CD1c-positive myeloid dendritic cell (primary cell): ENCODE measurements around the gene HSPA1B.
"Not testable (repeated sequence)": the region's sequence is repeated elsewhere in the genome, so short reads cannot be mapped to it uniquely, and the experiment has no call there.

Experiments
- DNase-seq: peaks from one replicate; pipeline ENCODE4 v3.0.0-alpha.2; 2016; ENCODE audit errors: extremely low spot score

Gene HSPA1B

GRCh38 chr6:31858707-31859106, 31.2 kb downstream of the HSPA1B start:
- no peak for DNase-seq

- no peak for DNase-seq
These were observed 32.4 kb downstream of the HSPA1B start for GRCh38 chr6:31859923-31860322.

GRCh38 chr6:31860349-31860748, 32.8 kb downstream of the HSPA1B start:
- no peak for DNase-seq

- no peak for DNase-seq
These were observed 33.6 kb downstream of the HSPA1B start for GRCh38 chr6:31861150-31861549.

- DNase-seq, result no peak
These were observed 34.4 kb downstream of the HSPA1B start for GRCh38 chr6:31861919-31862343.

GRCh38 chr6:31862344-31863235, 35.1 kb downstream of the HSPA1B start, which contains the start of gene NEU1:
TSS of gene NEU1 (minus strand) at chr6:31862821. CDS start at chr6:31862776, 45 bp downstream.
- DNase-seq, result peak; percentile 100

GRCh38 chr6:31864123-31864562, 36.6 kb downstream of the HSPA1B start:
- not testable (repeated sequence) for DNase-seq

GRCh38 chr6:31864818-31865204, 37.3 kb downstream of the HSPA1B start:
- no peak for DNase-seq

- DNase-seq, result no peak
These were observed 37.9 kb downstream of the HSPA1B start for GRCh38 chr6:31865205-31866118.

GRCh38 chr6:31868658-31868971, 41.1 kb downstream of the HSPA1B start:
- DNase-seq, result not testable (repeated sequence)

GRCh38 chr6:31869343-31869742, 41.8 kb downstream of the HSPA1B start:
- DNase-seq, result no peak

GRCh38 chr6:31870385-31870921, 42.9 kb downstream of the HSPA1B start:
- no peak for DNase-seq

- no peak for DNase-seq
These were observed 43.6 kb downstream of the HSPA1B start for GRCh38 chr6:31871046-31871659.

GRCh38 chr6:31874084-31874670, 46.6 kb downstream of the HSPA1B start:
- DNase-seq, result no peak

GRCh38 chr6:31874836-31875572, 47.5 kb downstream of the HSPA1B start:
- DNase-seq, result no peak

GRCh38 chr6:31875877-31876276, 48.3 kb downstream of the HSPA1B start:
- DNase-seq, result no peak

- no peak for DNase-seq
These were observed 48.8 kb downstream of the HSPA1B start for GRCh38 chr6:31876357-31876756.

- DNase-seq, result no peak
These were observed 49.6 kb downstream of the HSPA1B start for GRCh38 chr6:31877125-31877650.

- no peak for DNase-seq
These were observed 50.2 kb downstream of the HSPA1B start for GRCh38 chr6:31877651-31878161.

- DNase-seq, result no peak
These were observed 50.7 kb downstream of the HSPA1B start for GRCh38 chr6:31878222-31878621.
